Measurements from ENCODE around the gene ARHGAP32.

ARHGAP32 gene

DNA sequence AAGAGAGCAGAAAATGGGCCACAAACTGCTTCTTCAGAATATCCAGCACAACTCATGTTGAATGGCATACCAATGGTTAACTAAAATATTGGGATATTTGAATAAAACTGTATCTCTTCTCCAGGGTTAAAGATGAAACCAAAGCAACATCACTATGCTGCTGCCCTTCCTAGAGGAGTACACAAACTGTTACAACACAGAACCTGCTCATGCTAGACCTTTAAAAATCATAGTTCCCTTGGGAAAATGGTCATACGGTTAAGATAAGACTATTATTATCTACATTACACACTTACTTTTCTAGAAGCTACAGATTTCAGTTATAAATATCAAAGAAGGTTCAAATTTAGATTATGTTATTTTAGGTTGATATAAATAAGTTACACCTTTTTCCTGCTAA is 170.8 kb downstream of the ARHGAP32 start:
- Histone ChIP-seq H3K36me3 (ENCODE audit: insufficient read depth) (no peaks in the 10 kb centered on the region), H2AFZ (ENCODE audit: low read depth) (no peak overlapping the region), H3K9ac (no peak overlapping the region), H3K27me3 (ENCODE audit: insufficient read depth, low read depth) (no peaks in the 10 kb centered on the region), H3K27ac (no peak overlapping the region), H4K20me1 (ENCODE audit: insufficient read depth) (no peaks in the 10 kb centered on the region), H3K4me1 (ENCODE audit: low read depth, poor library complexity, severe bottlenecking) (no peaks in the 10 kb centered on the region), H3K79me2 (ENCODE audit: insufficient read depth, low read depth) (no peaks in the 10 kb centered on the region), H3K4me2 (no peak overlapping the region), H3K4me3 (IDR thresholded peaks at IDR 0.05; ENCODE audit: insufficient read depth, low read depth, low read length) (no peak overlapping the region)
- TF ChIP-seq, protein P1, sequence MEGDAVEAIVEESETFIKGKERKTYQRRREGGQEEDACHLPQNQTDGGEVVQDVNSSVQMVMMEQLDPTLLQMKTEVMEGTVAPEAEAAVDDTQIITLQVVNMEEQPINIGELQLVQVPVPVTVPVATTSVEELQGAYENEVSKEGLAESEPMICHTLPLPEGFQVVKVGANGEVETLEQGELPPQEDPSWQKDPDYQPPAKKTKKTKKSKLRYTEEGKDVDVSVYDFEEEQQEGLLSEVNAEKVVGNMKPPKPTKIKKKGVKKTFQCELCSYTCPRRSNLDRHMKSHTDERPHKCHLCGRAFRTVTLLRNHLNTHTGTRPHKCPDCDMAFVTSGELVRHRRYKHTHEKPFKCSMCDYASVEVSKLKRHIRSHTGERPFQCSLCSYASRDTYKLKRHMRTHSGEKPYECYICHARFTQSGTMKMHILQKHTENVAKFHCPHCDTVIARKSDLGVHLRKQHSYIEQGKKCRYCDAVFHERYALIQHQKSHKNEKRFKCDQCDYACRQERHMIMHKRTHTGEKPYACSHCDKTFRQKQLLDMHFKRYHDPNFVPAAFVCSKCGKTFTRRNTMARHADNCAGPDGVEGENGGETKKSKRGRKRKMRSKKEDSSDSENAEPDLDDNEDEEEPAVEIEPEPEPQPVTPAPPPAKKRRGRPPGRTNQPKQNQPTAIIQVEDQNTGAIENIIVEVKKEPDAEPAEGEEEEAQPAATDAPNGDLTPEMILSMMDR (conservative IDR thresholded peaks at IDR 0.05; ENCODE audit: low read depth, low read length), result no peak

DNA sequence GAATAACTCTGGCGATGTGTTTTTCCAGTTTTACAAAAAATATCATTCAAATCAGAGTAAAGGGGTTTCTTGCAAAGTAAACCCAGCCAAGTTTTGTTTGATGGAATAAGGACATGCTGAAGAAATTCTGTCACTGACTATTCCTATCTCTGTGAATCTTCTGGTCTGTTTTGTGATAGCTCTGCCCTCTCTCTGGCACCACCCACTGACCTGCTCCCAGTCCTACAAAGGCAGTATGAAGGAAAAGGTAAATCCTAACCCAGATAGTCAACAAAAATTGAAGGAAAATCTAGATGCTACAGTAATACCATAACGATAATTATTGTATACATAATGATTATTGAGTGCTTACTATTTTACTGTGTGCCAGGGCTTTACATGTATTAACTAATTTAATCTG is 173.1 kb downstream of the ARHGAP32 start:
- H3K4me2 ChIP-seq, result no peak overlapping the region
- no peak overlapping the region for H3K4me3 ChIP-seq (IDR thresholded peaks at IDR 0.05; ENCODE audit: insufficient read depth, low read depth, low read length)
- TF ChIP-seq, protein P1 (conservative IDR thresholded peaks at IDR 0.05; ENCODE audit: low read depth, low read length), result no peak
- H2AFZ ChIP-seq (ENCODE audit: low read depth), result no peak overlapping the region
- H3K79me2 ChIP-seq (ENCODE audit: insufficient read depth, low read depth), result no peaks in the 10 kb centered on the region
- no peaks in the 10 kb centered on the region for H3K4me1 ChIP-seq (ENCODE audit: low read depth, poor library complexity, severe bottlenecking)
- H3K36me3 ChIP-seq (ENCODE audit: insufficient read depth), result no peaks in the 10 kb centered on the region
- H3K9ac ChIP-seq, result no peak overlapping the region
- no peaks in the 10 kb centered on the region for H3K27me3 ChIP-seq (ENCODE audit: insufficient read depth, low read depth)
- H3K27ac ChIP-seq, result no peak overlapping the region
- H4K20me1 ChIP-seq (ENCODE audit: insufficient read depth), result no peaks in the 10 kb centered on the region

DNA sequence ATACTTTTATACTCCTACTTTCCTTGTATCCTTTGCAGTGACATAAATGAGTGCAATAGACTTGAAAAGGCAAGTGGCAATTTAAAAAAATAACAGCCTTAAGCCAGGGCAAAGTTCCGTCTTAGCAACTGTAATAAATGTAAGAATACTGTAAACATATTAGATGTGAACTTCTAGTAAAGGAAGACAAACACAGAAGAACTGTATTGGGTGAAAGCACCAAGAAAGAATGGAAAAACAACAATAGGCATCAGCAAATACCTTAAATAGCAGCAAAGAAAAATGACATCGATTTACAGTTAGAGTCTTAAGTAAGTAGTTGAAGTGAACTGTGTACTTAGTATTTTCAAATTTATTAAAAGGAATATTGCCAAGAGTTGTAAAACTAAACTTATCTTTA is 174.0 kb downstream of the ARHGAP32 start:
- no peaks in the 10 kb centered on the region for H3K4me1 ChIP-seq (ENCODE audit: low read depth, poor library complexity, severe bottlenecking)
- H3K9ac ChIP-seq, result no peak overlapping the region
- no peaks in the 10 kb centered on the region for H3K27me3 ChIP-seq (ENCODE audit: insufficient read depth, low read depth)
- no peaks in the 10 kb centered on the region for H4K20me1 ChIP-seq (ENCODE audit: insufficient read depth)
- TF ChIP-seq, protein P1 (conservative IDR thresholded peaks at IDR 0.05; ENCODE audit: low read depth, low read length), result no peak
- no peaks in the 10 kb centered on the region for H3K79me2 ChIP-seq (ENCODE audit: insufficient read depth, low read depth)
- no peak overlapping the region for H2AFZ ChIP-seq (ENCODE audit: low read depth)
- no peak overlapping the region for H3K4me3 ChIP-seq (IDR thresholded peaks at IDR 0.05; ENCODE audit: insufficient read depth, low read depth, low read length)
- H3K36me3 ChIP-seq (ENCODE audit: insufficient read depth), result no peaks in the 10 kb centered on the region
- no peak overlapping the region for H3K27ac ChIP-seq
- H3K4me2 ChIP-seq, result no peak overlapping the region

DNA sequence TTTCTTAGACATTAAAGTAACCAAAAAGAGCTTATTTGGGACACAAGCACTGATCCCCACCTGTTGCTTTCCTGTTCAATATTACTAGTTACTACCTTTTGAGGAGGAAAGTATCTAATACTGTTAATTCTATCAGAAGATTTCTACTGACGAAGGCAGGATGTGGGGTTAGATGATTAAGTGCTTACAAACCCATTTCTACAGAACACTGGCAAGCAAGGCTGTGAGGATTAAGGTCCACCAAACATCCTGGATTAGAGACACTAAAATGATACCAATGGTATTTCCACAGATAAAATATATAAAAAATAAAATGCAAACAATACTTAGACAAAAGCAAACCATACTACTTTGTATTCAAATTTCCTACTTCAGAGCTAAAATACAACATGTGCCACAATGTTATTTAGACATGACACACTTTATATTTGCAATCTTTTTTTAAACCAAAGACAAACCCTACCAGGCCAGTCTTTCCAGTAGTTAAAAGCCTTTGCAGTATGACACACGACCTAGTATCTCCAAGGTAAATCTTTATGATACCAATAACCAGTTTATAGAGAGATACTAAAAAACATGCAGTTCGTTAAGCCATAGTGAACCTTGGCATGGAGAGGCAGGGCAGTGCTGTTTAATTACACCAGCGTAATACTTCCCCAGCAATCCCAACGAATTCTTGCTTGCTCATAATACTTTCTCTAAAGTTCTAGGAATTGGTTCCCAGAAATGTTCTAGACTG is 178.2 kb downstream of the ARHGAP32 start:
- Histone ChIP-seq H2AFZ (ENCODE audit: low read depth) (no peak overlapping the region), H3K4me2 (no peak overlapping the region), H3K27ac (no peak overlapping the region), H4K20me1 (ENCODE audit: insufficient read depth) (no peaks in the 10 kb centered on the region), H3K4me1 (ENCODE audit: low read depth, poor library complexity, severe bottlenecking) (no peaks in the 10 kb centered on the region), H3K27me3 (ENCODE audit: insufficient read depth, low read depth) (no peaks in the 10 kb centered on the region), H3K4me3 (IDR thresholded peaks at IDR 0.05; ENCODE audit: insufficient read depth, low read depth, low read length) (no peak overlapping the region), H3K9ac (no peak overlapping the region), H3K36me3 (ENCODE audit: insufficient read depth) (no peaks in the 10 kb centered on the region), H3K79me2 (ENCODE audit: insufficient read depth, low read depth) (no peaks in the 10 kb centered on the region)
- TF ChIP-seq, protein P1 (conservative IDR thresholded peaks at IDR 0.05; ENCODE audit: low read depth, low read length), result no peak

Measured in KMS-11 (cell line).